COLO668 (cell line): ENCODE data around the gene STAB1.
A peak's percentile ranks its signal among the peaks of the same experiment; 100 is the strongest.

Experiments used
- DNase-seq: peaks from one replicate; lab custom pipeline; 2025; ENCODE audit not compliant: unreplicated experiment; lab: John Stamatoyannopoulos, UW

Gene STAB1, protein sequence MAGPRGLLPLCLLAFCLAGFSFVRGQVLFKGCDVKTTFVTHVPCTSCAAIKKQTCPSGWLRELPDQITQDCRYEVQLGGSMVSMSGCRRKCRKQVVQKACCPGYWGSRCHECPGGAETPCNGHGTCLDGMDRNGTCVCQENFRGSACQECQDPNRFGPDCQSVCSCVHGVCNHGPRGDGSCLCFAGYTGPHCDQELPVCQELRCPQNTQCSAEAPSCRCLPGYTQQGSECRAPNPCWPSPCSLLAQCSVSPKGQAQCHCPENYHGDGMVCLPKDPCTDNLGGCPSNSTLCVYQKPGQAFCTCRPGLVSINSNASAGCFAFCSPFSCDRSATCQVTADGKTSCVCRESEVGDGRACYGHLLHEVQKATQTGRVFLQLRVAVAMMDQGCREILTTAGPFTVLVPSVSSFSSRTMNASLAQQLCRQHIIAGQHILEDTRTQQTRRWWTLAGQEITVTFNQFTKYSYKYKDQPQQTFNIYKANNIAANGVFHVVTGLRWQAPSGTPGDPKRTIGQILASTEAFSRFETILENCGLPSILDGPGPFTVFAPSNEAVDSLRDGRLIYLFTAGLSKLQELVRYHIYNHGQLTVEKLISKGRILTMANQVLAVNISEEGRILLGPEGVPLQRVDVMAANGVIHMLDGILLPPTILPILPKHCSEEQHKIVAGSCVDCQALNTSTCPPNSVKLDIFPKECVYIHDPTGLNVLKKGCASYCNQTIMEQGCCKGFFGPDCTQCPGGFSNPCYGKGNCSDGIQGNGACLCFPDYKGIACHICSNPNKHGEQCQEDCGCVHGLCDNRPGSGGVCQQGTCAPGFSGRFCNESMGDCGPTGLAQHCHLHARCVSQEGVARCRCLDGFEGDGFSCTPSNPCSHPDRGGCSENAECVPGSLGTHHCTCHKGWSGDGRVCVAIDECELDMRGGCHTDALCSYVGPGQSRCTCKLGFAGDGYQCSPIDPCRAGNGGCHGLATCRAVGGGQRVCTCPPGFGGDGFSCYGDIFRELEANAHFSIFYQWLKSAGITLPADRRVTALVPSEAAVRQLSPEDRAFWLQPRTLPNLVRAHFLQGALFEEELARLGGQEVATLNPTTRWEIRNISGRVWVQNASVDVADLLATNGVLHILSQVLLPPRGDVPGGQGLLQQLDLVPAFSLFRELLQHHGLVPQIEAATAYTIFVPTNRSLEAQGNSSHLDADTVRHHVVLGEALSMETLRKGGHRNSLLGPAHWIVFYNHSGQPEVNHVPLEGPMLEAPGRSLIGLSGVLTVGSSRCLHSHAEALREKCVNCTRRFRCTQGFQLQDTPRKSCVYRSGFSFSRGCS (N-terminal part only)

DNA sequence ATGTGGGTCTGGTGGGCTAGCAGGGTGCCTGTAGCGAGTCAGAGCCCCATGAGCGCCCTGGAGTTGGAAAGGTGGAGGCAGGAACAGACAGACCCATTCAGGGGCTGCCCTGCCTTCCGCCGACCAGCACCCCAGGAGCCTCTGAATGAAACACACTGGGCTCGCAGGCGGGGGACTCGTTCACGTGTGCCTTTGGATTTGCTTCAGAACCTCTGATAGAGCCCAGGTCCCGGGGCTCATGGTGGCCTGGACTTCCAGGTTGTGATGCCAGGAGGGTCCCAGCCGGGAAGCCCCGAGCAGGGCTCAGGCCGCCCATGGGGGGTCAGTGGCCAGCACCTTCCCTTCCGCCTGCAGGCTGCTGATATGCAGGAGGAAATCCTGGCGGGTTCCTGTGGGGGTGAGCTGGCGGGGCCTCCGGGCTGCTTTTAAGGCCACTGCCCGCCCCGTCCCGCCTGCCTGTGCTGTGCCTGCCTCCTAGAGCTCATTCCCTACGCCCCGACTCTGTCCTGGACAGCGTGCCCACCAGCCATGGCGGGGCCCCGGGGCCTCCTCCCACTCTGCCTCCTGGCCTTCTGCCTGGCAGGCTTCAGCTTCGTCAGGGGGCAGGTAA, at the start of gene STAB1:
STAB1 (plus strand) TSS at position 453 of the 610 bp plus-strand sequence; CDS start at position 529, 76 bp downstream.
- no peak for DNase-seq

DNA sequence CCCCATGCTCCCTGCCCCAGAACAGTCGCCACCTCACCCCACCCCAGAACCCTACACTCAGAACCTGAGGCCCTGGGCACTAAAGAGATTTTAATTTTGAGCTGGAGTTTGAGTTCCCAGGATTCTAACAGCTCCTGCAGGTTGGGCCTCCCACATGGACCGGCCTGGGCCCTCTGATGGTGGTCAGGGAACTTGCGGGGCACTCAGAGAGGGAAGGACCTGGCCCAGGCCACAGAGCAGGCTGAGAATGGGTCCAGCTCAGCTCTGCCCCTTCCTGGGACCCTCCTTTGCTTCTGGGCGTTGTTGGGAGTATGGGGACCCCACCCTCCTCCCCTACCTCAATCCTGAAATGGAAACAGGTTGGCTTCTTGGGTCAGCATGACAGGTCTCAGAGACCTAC, 49.1 kb upstream of the STAB1 start:
- no peak for DNase-seq

DNA sequence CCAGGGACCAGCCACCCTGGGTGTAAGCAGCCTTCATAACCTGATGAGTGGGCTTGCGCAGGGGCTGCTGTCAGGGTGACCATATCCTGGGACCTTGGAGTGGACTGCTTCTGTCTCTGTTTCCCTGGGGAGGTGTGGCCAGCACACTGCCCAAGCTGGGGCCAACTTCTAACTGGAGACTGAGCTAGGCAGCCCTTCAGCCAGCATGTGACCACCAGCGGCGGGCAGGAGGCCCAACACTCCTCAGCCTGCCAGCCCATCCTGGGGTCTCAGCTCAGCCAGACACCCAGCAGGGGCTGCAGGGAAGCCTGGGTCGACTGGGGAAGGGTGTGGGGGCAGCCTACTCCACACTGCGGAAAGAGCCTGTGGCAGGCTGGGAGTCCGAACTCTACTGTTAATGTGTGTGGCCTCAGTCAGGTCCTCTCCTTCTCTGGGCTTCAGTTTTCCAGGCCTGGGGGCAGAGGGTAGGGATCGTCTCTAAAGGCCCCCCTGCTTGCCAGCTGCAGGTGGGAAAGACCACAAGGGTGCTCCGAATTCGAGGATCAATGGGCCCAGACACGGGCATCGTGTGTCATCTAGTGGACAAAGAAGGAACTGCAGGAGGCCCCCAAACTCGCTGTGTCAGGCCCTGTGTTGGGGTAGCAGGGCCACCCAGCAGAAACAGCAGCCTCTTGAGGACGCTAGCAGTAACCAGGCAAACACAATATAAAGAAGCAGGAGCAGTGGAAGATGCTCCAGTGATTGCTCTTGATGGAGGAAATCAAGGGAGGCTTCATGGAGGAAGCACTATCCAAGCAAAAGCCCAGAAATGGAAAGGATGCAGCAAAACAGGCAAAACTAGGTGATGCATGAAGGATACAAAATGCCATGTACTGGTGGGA, 48.3 kb upstream of the STAB1 start:
- DNase-seq, result peak; percentile 42

DNA sequence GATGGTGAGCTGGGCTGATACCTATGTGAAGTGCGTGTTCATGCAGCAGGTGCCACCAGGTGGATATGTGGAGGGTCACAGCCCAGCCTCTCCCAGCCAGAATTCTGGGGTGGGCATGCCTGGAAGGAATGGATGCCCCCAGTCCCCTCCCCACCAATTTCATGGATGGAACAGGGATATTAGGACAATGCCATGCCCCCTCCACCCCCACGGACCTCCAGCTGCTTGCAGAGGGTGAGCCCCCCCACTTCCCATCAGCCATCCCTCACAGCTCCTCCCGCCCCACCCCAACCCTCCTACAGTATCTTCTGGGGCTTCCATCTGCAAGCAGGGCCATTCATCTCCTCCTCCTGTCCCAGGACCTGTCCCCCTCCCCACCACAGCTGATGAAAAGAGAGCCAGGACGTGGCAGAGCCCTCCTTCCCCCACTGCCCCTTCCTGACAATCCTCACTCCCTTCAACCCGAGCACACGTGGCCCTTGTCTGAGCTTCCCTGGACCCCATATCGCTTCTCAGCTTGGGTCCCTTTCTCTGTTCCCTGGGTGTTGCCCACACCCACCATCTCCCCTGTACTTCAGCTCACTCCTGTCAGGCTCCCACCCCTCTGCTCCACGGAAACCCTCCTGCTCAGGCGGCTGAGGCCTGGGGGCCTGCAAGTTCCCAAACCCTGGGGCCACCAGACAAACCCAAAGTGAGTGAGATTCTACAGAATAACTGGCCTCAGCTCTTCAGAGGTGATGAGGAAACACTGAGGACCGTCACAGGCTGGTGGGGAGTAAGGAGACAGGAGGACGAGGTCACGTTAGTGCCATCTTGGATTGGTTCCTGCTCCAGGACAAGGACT, 47.4 kb upstream of the STAB1 start:
- no peak for DNase-seq

DNA sequence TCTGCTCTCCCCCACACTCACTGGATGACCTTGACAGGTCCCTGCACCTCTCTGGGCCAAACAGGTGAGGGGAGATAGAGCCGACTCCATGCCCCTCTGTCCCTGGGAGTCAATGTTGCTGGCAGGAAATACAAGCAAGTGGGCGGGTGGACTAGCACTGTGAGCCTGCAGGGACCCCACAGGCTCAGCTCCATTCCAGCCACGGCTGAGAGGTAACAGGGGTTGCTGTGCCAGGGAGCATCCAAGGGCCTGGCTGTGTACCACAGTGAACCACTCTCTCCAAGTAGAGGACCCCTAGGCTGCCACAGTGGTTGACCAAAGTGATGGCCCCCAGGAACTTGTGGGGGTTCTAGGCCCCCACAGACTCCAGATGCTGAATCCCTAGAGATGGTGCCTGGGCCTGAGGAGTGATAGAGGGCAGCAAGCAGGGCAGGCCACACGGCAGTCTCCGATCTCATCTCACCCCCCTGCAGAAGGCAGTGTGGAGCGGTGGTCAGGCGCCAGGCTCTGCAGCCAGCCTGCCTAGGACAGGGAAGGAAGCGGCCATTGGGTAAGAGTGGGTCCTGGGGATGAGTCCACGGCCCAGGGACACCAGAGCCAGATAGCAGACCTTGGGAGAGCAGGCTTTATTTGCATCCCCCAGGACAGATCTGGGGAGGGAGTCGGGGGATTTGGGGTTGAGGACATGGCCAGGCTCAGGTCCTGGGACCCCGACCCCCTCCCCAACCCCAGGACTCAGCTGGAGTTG, 44.5 kb upstream of the STAB1 start:
- DNase-seq, result no peak

DNA sequence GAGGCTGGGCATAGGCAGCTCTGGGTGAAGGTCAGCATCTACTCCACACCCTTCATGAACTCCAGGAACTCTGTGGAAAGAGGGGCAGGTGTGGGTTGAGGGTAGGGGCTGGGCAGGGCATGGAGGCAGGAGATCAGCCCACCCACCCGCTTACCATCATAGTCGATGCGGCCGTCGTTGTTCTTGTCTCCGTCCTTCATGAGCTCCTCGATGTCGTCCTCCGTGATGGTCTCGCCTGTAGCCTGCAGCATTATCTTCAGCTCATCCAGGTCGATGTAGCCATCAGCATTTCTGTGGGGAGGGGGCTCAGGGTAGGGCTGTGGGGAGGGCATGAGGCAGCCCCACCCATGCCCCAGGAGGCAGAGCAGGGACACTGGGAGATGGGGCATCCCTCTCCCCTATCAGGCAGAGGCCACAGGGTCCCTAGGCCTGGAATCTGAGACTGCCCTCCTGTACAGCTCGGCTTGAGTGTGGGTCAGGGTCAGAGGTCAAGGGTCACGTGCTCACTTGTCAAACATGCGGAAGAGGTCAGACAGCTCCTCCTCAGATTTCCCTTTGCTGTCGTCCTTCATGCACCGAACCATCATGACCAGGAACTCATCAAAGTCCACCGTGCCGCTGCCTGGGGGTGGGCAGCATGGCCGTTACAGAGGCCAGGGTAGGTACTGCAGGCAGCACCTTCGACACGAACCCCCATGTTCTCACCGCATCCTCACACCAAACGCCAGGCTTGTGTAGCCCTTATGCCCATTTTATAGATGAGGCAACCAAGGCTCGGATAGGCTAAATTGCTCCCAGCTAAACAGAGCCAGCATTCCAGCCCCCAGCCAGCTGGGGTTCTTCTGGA, 43.7 kb upstream of the STAB1 start:
- no peak for DNase-seq

DNA sequence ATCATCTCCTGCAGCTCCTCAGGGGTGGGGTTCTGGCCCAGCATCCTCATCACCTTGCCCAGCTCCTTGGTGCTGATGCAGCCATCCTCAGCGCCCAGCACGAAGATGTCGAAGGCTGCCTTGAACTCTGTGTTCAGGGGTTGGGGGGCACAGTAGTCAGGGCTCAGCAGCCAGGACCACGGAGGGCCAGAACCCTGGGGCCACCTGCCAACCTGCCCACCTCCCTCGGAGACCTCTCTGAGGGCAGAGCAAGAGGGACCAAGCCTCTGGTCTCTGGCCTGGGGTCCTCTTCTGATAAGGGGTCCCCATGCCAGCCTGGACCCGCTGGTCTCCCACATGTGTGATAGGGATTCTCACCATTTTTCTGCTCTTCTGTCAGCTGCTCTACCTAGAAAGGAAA, 43.0 kb upstream of the STAB1 start:
- DNase-seq, result no peak

DNA sequence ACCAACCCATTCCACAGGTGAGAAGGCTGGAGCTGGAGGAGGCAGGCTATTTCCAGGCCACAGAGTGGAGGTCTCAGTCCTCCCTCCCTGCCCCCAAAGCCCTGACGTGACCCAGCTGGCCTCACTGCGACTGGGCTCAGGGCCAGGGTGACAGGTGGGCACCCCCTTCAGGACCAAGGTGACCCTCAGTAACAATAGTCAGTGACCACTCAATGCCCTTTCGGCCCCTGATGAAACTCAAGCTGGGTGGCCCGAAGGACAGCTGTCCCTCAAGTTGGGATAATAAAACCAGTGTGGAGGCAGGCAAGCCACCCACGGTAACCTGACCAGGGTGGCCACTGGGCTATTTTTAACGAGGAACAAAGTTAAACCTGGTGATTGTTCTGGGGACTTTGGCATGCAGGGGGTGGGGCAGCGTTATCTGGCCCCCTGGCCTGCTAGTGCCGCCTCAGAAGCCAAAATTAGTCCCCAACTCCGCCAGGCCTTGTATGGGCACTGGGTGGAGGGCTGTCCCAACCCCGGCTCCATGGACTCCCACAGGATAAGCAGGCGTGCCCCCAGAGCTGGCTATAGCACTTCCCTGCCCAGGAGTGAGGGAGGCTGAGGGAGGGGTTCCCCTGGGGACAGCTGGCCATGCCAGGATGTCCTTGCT, 42.4 kb upstream of the STAB1 start:
- DNase-seq, result no peak

DNA sequence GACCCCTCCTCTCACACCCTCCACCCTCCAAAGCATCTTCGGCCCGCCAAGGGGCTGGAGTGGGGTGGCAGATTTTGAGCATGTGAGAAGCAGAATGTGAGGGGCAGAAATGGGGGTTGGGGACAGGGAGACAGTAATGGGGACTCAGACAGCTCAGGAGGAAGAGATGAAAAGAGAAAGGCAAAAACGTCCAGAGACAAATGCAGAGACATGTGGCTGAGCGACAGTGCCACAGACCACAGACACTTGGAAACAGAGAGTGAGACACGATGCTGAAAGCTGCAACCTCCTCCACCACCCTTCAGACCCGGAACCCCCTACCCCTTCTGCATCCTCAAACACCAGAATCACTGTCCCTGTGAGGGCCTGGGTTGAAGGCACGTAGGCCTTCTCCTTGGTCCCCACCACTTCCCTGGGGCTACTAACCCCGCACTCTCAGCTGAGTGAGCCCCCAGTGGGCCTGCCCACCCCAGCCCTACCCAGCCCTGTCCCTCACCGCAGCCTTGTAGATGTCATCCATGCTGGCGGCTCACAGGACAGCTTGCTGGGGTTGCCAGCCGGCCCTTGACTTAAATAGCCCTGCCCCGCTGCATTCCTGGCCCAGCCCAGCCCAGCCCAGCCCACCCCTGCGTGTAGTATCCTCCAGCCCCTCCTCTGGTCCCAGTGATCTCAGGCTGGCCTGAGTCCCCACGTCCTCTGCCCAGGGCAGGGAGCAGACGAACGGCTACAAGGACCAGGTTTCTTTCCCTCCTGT, 41.5 kb upstream of the STAB1 start, which contains the start of gene TNNC1:
TNNC1 (minus strand) TSS at position 546 of the 754 bp plus-strand sequence; CDS start at position 520, 26 bp downstream.
- DNase-seq, result no peak

DNA sequence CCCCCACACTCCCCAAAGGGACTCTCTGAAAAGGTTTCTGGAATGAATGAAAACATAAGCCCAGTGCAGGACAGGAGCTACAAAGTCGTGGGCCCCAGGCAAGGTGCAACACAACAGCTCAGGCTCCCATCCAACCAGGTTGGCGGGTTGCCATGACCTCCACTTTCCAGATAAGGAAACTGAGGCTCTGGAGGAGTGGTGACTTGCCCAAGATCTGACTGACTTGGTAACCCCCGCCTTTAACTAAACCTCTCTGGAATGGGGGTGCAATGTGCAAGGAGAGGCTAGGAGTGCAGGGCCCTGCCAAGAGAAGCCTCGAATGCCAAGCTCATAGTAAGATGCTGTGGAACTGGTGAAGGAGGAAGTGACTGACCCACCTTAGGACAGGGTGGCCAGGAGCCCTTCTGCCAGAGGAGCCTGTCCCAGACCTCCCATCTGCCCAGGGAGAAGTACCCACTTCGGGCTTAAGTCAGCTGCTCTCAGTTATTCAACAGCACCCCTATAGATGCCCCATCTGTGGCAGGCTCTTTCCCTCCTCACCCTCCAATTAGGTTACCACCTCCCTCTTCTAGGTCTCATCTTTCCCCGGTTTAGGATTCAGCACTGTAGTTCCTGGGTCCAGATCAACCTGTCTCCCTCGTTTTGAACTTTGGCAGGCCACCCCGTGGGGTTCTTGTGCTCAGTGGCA, 40.7 kb upstream of the STAB1 start:
- no peak for DNase-seq

DNA sequence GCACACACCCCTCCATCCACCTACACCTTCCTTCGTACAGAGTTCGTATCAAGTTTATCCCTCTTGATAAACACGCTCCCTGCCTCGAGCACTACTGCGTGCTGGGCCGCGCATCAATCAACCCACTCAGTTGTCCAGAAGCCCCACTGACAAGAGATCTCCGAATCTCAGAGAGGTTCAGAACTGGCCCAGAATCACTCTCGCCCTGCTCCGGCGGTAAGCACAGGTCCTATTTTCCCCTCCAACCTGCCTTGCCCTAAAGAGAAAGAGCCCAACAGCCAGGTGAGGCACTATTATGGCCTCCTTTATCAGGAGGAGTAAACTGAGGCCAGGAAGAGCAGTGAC, 40.2 kb upstream of the STAB1 start:
- DNase-seq, result no peak

DNA sequence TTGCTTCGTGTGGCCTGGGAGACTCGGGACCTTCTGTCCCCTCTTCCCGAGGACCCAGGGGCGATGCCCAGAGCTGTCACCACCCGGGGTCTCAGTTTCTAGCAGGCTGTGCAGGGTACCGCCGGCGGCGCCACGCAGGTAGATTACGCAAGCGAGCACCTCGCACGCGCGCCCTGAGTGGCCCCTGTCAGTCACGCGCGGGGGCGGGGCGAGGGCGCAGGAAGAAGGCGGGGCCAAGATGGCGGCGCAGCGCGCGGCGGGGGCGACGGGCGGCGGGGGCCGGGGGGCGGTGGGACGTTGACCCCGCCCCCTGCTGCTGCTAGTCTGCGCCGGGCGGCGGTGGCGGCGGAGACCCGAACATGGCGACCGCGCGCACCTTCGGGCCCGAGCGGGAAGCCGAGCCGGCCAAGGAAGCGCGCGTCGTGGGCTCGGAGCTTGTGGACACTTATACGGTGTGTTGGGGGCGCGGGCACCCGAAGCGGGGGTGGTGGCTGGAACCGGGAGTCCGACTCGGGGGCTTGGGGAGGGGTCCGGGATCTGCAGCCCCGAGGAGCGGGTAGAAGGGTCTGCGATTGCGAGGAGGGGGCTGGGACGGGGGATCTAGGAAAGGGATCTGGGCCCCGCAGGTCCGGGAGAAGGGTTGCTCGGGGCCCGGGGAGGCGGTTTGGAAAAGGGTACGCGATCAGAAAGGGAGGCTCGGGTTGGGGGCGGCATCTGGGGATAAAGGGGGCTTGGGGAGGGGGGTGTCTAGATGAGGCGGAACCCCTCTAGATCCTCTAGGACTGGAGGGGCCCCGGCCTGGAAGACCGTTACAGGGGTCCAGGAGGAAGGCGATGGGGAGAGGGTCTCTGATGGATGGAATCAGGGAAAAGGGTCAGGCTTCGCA, 39.6 kb upstream of the STAB1 start, which contains the start of gene NISCH:
NISCH (plus strand) TSS at position 322 of the 886 bp plus-strand sequence; CDS start at position 360, 38 bp downstream.
- peak; percentile 92 for DNase-seq

DNA sequence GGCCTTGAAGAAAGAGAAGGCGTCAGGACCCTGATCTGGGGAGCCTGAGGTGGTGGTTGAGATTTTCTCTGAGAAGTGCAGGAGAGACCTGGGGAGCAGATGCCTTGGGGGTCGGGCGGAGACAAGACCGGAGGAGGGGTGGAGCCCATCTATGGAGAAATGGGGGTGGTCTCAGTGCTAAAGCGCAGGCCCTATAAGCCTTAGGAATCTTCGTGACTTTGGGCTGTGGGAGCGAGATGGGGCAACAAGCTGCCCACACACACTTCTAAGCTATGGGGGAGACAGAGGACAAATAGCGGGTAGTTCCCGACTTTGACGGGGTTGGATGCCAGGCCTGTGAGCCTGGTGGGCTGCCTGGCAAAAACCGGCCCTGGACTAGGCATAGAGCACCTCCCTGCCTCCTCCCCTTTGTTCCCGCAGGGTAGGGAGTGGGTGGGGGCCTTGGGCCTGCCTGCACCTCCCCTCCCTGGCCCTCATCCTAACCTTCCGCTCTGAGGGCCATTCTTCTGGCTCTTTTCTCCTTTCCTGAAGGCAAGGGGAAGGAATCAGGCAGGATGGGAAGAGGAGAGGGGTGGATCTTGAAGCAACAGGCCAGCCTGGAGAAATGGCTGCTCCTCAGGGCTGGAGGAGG, 38.9 kb upstream of the STAB1 start:
- DNase-seq, result no peak

DNA sequence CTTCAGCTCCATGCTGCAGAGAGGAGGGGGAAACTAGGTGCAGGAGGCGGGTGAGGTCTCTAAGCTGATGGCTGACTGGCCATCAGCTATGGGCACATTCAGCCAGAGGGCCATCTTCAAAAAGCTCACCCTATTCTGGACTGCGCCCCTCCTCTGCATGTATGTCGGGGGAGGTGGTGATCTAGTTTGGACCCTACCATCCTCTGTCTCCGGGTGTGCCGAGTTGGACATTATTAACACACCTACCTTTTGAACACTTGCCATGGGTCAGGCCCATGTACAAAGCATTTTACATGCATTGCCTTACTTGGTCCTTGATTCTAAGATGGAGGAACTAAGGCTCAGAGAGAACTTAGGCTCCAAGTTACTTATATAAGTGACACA, 38.3 kb upstream of the STAB1 start:
- no peak for DNase-seq
